Suprapubic skin (tissue), 4 donors: Measurements from ENCODE around the gene CAMTA1. TPM values are rescaled to one million over a fixed set of nuclear protein-coding genes. Genes with fewer than 3 reads are reported as not detected.

ENCODE experiments used
- DNase-seq, 2 donors: peaks; one replicate each; pipeline ENCODE4 v3.0.0-alpha.2; 2019; ENCODE audit warnings: low spot score in 2 of 2
- H3K27ac ChIP-seq: fragments of 200-600 bp; sonication (generic); one replicate; pipeline ENCODE4 v1.5.1; 2019
- H3K27me3 ChIP-seq: fragments of 200-600 bp; sonication (generic); one replicate; pipeline ENCODE4 v1.5.1; 2019
- H3K36me3 ChIP-seq: fragments of 200-600 bp; sonication (generic); one replicate; pipeline ENCODE4 v1.5.1; 2019
- H3K4me1 ChIP-seq: fragments of 200-600 bp; sonication (generic); one replicate; pipeline ENCODE4 v1.5.1; 2019
- H3K4me3 ChIP-seq: fragments of 200-600 bp; sonication (generic); one replicate; pipeline ENCODE4 v1.5.1; 2019; ENCODE audit warnings: mild to moderate bottlenecking
- H3K9me3 ChIP-seq: fragments of 200-600 bp; sonication (generic); one replicate; pipeline ENCODE4 v1.5.1; 2019
- CTCF ChIP-seq, 2 donors: fragments of 200-600 bp in 1 of 2; fragments of 450-650 bp in 1 of 2; sonication (generic) in 1 of 2; IDR thresholded peaks; one replicate each; pipeline ENCODE4 v1.5.1; 2016 to 2019; ENCODE audit warnings: antibody characterized with exemption in 2 of 2, mild to moderate bottlenecking in 1 of 2, moderate library complexity in 1 of 2
- EP300 ChIP-seq: sonication (generic); formaldehyde crosslinking; IDR thresholded peaks from one replicate; pipeline ENCODE4 v1.6.1; 2017; ENCODE audit warnings: antibody characterized with exemption
- POLR2A ChIP-seq, 2 donors: fragments of 450-650 bp; IDR thresholded peaks; one replicate each; pipeline ENCODE4 v1.6.1; 2017; ENCODE audit warnings: antibody characterized with exemption in 2 of 2, mild to moderate bottlenecking in 2 of 2, moderate library complexity in 2 of 2
- POLR2AphosphoS5 ChIP-seq, 3 donors: sonication (generic); formaldehyde crosslinking; IDR thresholded peaks; one replicate each; pipeline ENCODE4 v1.6.1; 2017; ENCODE audit warnings: antibody characterized with exemption in 3 of 3
- WGBS: methylation state at CpG from one replicate; pipeline ENCODE4 v1.1.5; 2018; 5-methylcytosine and 5-hydroxymethylcytosine counted together
- total RNA-seq, 4 donors: library from RNA; depleted of rRNA; stranded (reverse); fragments of >200 nt; gene quantifications; one replicate each; pipeline ENCODE4 v1.1.0, GENCODE V29; 2016

The CAMTA1 gene
- total RNA-seq, 4 donors from 2014 or later: 40.4 to 54.1 (median 46.6) TPM

- Histone ChIP-seq H3K4me3 (no peak overlapping the region), H3K4me1 (no peaks in the 10 kb centered on the region), H3K36me3 (no peaks in the 10 kb centered on the region), H3K27ac (no peak overlapping the region), H3K9me3 (no peaks in the 10 kb centered on the region), H3K27me3 (peaks cover 17% of the 10 kb centered on the region)
- WGBS: 84% methylated on average over 7 of the region's 7 CpGs
- TF ChIP-seq POLR2AphosphoS5 (IDR thresholded peaks at IDR 0.05) (no peak), CTCF (IDR thresholded peaks at IDR 0.05) (no peak), POLR2A (IDR thresholded peaks at IDR 0.05) (no peak), EP300 (no peak)
- DNase-seq: no peak
These were observed 423.5 kb downstream of the CAMTA1 start for GRCh38 chr1:7208647-7209180.

GRCh38 chr1:7209336-7209735 is 424.1 kb downstream of the CAMTA1 start:
- Histone ChIP-seq H3K4me1 (no peaks in the 10 kb centered on the region), H3K4me3 (no peak overlapping the region), H3K27ac (no peak overlapping the region), H3K9me3 (no peaks in the 10 kb centered on the region), H3K36me3 (no peaks in the 10 kb centered on the region), H3K27me3 (peaks cover 17% of the 10 kb centered on the region)
- 50% methylated on average over 3 of the region's 3 CpGs for WGBS
- no peak for DNase-seq
- TF ChIP-seq CTCF (IDR thresholded peaks at IDR 0.05) (no peak), POLR2A (IDR thresholded peaks at IDR 0.05) (no peak), EP300 (no peak), POLR2AphosphoS5 (IDR thresholded peaks at IDR 0.05) (no peak)

GRCh38 chr1:7218210-7218832 is 433.1 kb downstream of the CAMTA1 start:
- Histone ChIP-seq H3K4me3 (no peak overlapping the region), H3K36me3 (no peaks in the 10 kb centered on the region), H3K27ac (no peak overlapping the region), H3K9me3 (no peaks in the 10 kb centered on the region), H3K4me1 (no peaks in the 10 kb centered on the region), H3K27me3 (no peaks in the 10 kb centered on the region)
- 26% methylated on average over 9 of the region's 9 CpGs for WGBS
- no peak for TF ChIP-seq EP300
- TF ChIP-seq CTCF (IDR thresholded peaks at IDR 0.05): peak in 1 of 2 donors; percentile 50
- DNase-seq: no peak

GRCh38 chr1:7219031-7219430 is 433.8 kb downstream of the CAMTA1 start:
- no peak for TF ChIP-seq CTCF (IDR thresholded peaks at IDR 0.05)
- no peak for TF ChIP-seq POLR2A (IDR thresholded peaks at IDR 0.05)
- no peak for TF ChIP-seq EP300
- no peak for TF ChIP-seq POLR2AphosphoS5 (IDR thresholded peaks at IDR 0.05)
- no peak overlapping the region for H3K27ac ChIP-seq
- 88% methylated on average over 10 of the region's 10 CpGs for WGBS
- H3K36me3 ChIP-seq: no peaks in the 10 kb centered on the region
- no peaks in the 10 kb centered on the region for H3K9me3 ChIP-seq
- H3K4me3 ChIP-seq: no peak overlapping the region
- H3K4me1 ChIP-seq: no peaks in the 10 kb centered on the region
- H3K27me3 ChIP-seq: no peaks in the 10 kb centered on the region
- DNase-seq: no peak

GRCh38 chr1:7220007-7220406 is 434.8 kb downstream of the CAMTA1 start:
- TF ChIP-seq POLR2AphosphoS5 (IDR thresholded peaks at IDR 0.05) (no peak), POLR2A (IDR thresholded peaks at IDR 0.05) (no peak), CTCF (IDR thresholded peaks at IDR 0.05) (no peak), EP300 (no peak)
- no peak for DNase-seq
- H3K27me3 ChIP-seq: no peaks in the 10 kb centered on the region
- no peaks in the 10 kb centered on the region for H3K9me3 ChIP-seq
- WGBS: 90% methylated on average over 10 of the region's 10 CpGs
- no peak overlapping the region for H3K4me3 ChIP-seq
- H3K36me3 ChIP-seq: no peaks in the 10 kb centered on the region
- H3K4me1 ChIP-seq: no peaks in the 10 kb centered on the region
- H3K27ac ChIP-seq: no peak overlapping the region
